Left forelimb (tissue), 1 donor: Measurements from ENCODE around the gene SPTBN1.
"Not testable (repeated sequence)": the region's sequence is repeated elsewhere in the genome, so short reads cannot be mapped to it uniquely, and the experiment has no call there.

Experiments used
- DNase-seq: peaks from one replicate; pipeline ENCODE4 v3.0.0-alpha.2; 2018; ENCODE audit warnings: low spot score

SPTBN1 gene

GRCh38 chr2:54528311-54528955 is 72.3 kb downstream of the SPTBN1 start:
- no peak for DNase-seq

- not testable (repeated sequence) for DNase-seq
Observed at GRCh38 chr2:54529518-54529917, 73.4 kb downstream of the SPTBN1 start.

GRCh38 chr2:54529935-54530334 is 73.8 kb downstream of the SPTBN1 start:
- no peak for DNase-seq

- DNase-seq: no peak
Observed at GRCh38 chr2:54531558-54531957, 75.4 kb downstream of the SPTBN1 start.

- no peak for DNase-seq
Observed at GRCh38 chr2:54534221-54534620, 78.1 kb downstream of the SPTBN1 start.

- no peak for DNase-seq
Observed at GRCh38 chr2:54534625-54535024, 78.5 kb downstream of the SPTBN1 start.

- no peak for DNase-seq
Observed at GRCh38 chr2:54535599-54536195, 79.6 kb downstream of the SPTBN1 start.

- no peak for DNase-seq
Observed at GRCh38 chr2:54536720-54537119, 80.6 kb downstream of the SPTBN1 start.

- DNase-seq: no peak
Observed at GRCh38 chr2:54538537-54538936, 82.4 kb downstream of the SPTBN1 start.

- no peak for DNase-seq
Observed at GRCh38 chr2:54539683-54540082, 83.6 kb downstream of the SPTBN1 start.

- no peak for DNase-seq
Observed at GRCh38 chr2:54540194-54540593, 84.1 kb downstream of the SPTBN1 start.

GRCh38 chr2:54541995-54542394 is 85.9 kb downstream of the SPTBN1 start:
- no peak for DNase-seq

GRCh38 chr2:54543733-54544396 is 87.7 kb downstream of the SPTBN1 start:
- no peak for DNase-seq

GRCh38 chr2:54545702-54546450 is 89.7 kb downstream of the SPTBN1 start:
- no peak for DNase-seq

GRCh38 chr2:54546518-54546917 is 90.4 kb downstream of the SPTBN1 start:
- DNase-seq: no peak

GRCh38 chr2:54546923-54547720 is 91.0 kb downstream of the SPTBN1 start:
- no peak for DNase-seq

GRCh38 chr2:54549430-54549829 is 93.3 kb downstream of the SPTBN1 start:
- no peak for DNase-seq

GRCh38 chr2:54549917-54550518 is 93.9 kb downstream of the SPTBN1 start:
- DNase-seq: no peak

GRCh38 chr2:54550547-54550946 is 94.4 kb downstream of the SPTBN1 start:
- no peak for DNase-seq

GRCh38 chr2:54551123-54551756 is 95.1 kb downstream of the SPTBN1 start:
- no peak for DNase-seq

- no peak for DNase-seq
Observed at GRCh38 chr2:54553075-54553474, 96.9 kb downstream of the SPTBN1 start.
